ENCODE results near the gene SDHA. TPM values are rescaled to one million over a fixed set of nuclear protein-coding genes. Genes with fewer than 3 reads are reported as not detected.
"Not testable (repeated sequence)": the region's sequence is repeated elsewhere in the genome, so short reads cannot be mapped to it uniquely, and the experiment has no call there.

The SDHA gene
- total RNA-seq, 1 donor from 2014 or later = 233 TPM

GRCh38 chr5:257148-257547, 39.0 kb downstream of the SDHA start:
- DNase-seq (ENCODE audit: low read depth) = no peak

GRCh38 chr5:263275-263974, 45.3 kb downstream of the SDHA start:
- peak; percentile 95 for DNase-seq (ENCODE audit: low read depth)

DNA sequence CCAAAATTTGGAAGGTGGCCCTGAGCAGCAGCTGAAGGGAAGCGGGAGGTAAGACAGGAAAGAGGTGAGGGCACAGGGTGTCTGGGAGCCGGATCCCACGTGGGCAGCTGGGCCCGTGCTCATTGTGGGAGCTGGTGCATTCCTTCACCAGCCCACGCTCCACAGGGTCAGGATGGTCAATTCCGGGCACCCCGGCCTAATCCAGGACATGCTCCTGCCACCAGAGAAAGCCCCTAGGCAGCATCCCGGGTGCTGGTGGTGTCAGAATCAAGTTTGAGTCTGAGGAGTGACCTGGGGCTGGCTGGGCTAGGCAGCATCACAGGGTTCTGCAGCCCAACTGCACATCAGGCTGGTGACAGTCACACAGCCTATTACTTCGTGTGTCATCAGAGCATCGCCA, 46.2 kb downstream of the SDHA start:
- no peak for DNase-seq (ENCODE audit: low read depth)

DNA sequence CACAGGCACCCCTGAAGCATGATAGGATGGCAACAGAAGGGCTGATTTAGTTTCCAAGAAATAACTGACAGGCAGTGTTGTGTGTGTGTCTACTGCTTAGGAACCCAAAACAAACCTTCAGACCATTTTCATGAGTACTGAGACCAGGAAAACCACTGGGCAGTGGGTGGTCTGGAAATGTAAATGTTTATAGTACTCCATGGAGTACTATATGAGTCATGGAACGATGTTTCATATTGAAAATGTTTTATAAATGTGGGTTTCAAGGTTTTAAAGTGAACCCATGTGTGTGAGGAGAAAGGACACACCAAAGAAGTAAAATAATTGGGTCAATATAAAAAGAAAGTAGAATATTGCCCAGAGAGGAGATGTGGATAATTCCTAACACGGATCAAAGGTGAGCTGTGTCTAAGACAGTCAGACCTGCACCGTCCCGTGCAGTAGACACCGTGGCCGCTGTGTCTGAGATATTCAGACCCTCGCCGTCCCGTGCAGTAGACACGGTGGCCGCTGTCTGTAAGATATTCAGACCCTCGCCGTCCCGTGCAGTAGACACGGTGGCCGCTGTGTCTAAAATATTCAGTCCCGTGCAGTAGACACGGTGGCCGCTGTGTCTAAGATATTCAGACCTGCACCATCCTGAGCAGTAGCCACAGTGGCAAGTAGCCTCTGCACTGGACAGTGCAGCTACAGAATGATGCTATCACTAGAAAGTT, 48.3 kb downstream of the SDHA start:
- not testable (repeated sequence) for DNase-seq (ENCODE audit: low read depth)

DNA sequence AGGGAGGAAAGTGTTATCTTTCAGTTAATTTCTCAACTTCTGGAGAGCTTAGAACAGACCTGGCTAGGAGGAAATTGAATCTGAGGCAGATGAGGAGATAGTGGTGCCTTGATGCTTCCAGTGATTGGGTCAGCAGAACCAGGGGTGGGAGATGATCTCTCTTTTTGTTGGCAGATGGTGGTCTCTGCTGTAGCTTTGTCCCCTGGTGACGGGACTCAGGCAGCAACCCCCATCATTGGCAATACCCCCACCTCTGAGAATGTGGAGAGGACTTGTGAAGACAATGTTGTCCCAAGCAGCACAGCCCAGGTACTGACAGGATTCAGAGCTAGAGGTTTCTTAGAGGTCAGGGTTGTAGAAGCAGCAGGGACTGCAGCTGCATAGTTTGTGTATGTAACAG, 49.6 kb downstream of the SDHA start:
- no peak for DNase-seq (ENCODE audit: low read depth)

- no peak for DNase-seq (ENCODE audit: low read depth)
Measured at GRCh38 chr5:270340-270739, 52.2 kb downstream of the SDHA start.

DNA sequence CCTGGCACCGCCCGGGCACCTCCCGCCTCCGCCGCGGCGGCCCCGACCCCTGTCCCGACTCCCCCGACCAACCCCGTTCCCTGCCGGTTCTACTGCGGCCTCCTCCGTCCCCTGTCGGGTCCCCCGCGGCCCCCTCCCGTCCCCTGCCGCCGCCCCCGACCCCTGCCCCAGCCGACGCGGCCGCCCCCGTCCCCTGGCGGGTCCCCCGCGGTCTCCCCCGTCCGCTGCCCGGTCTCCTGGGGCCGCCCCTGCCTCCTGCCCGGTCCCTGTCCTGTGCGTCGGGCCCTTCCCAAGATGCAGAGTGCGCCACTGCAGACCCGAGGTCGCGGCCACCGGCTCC, 53.7 kb downstream of the SDHA start:
- not testable (repeated sequence) for DNase-seq (ENCODE audit: low read depth)

- not testable (repeated sequence) for DNase-seq (ENCODE audit: low read depth)
Measured at GRCh38 chr5:273091-273490, 55.0 kb downstream of the SDHA start.

DNA sequence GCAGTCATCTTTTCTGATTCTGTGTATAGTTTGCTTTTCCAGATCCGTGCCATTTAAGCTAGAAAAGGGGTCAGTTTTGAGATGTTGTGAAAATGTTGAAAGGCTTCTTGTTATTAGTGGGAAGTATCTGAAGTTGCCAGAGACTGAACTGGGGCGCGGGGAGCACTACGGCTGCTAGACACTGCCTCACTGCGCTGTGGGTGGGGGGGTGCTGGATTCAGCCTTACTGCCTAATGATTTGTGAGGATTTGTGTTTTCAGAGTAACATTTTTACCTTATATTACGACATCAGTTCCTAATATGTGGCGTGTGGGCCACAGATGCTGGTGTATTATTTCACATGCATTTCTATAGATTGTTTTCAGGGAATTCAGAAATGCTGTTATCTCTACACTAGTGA, 55.4 kb downstream of the SDHA start:
- not testable (repeated sequence) for DNase-seq (ENCODE audit: low read depth)

GRCh38 chr5:274346-274745, 56.2 kb downstream of the SDHA start:
- not testable (repeated sequence) for DNase-seq (ENCODE audit: low read depth)

DNA sequence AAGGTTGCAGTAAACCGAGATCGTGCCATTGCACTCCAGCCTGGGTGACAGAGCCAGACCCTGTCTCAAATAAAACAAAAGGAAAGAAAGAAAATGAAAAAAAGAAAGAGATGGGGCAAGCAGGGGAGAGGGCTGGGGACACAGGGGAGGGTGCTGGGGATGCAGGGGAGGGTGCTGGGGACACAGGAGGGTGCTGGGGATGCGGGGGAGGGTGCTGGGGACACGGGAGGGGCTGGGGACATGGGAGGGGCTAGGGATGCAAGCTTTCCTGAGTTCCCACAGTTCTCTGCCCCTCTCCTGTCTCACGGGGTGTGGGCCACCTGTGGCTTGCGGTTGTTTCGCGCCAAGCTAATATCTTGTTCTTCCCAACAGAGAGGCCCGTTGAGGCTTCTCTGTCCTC, 60.5 kb downstream of the SDHA start:
- no peak for DNase-seq (ENCODE audit: low read depth)

GRCh38 chr5:279051-279665, 61.0 kb downstream of the SDHA start:
- DNase-seq (ENCODE audit: low read depth) = not testable (repeated sequence)

DNA sequence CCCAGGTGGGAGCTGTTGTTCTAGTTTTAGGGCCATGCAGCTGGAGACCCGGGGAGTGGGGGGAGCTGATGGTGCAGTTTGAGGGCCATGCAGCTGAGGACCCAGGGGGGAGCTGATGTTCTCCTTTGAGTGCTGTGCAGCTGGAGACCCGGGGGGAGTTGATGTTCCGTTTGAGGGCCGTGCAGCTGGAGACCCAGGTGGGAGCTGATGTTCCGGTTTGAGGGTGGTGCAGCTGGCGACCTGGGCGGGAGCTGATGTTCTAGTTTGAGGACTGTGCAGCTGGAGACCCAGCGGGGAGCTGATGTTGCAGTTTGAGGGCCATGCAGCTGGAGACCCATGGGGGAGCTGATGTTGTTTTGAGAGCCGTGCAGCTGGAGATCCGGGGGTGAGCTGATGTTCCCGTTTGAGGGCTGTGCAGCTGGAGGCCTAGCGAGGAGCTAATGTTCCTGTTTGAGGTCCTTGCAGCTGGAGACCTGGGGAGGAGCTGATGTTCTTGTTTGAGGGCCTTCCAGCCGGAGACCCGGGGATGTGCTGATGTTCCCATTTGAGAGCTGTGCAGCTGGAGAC, 68.0 kb downstream of the SDHA start:
- no peak for DNase-seq (ENCODE audit: low read depth)

DNA sequence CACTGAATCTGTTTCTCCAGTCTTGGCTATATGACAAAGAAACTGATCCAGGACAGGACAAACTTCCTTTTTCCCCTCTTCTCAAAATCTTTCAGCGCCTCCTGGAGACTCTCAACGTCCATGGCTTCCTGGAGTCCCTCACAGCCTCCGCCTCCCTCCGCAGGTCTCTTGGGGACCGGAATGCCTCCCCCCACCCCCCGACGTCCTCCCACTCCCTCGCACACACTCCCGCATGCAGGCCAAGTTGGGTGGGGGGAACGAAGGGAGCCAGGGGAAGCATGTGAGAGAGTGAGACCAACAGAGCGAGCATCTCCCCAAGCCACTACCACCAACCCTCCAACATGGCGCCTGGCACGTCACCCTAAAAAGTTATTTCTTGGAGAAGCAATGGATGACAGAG, 72.1 kb downstream of the SDHA start:
- not testable (repeated sequence) for DNase-seq (ENCODE audit: low read depth)

DNA sequence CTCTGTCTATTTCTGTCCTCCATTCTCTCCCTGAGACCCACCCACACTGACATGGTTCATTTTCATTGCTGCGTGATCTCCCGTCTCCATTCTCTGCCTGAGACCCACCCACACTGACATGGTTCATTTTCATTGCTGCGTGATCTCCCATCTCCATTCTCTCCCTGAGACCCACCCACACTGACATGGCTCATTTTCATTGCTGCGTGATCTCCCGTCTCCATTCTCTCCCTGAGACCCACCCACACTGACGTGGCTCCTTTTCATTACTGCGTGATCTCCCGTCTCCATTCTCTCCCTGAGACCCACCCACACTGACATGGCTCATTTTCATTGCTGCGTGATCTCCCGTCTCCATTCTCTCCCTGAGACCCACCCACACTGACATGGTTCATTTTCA, 73.2 kb downstream of the SDHA start:
- not testable (repeated sequence) for DNase-seq (ENCODE audit: low read depth)

DNA sequence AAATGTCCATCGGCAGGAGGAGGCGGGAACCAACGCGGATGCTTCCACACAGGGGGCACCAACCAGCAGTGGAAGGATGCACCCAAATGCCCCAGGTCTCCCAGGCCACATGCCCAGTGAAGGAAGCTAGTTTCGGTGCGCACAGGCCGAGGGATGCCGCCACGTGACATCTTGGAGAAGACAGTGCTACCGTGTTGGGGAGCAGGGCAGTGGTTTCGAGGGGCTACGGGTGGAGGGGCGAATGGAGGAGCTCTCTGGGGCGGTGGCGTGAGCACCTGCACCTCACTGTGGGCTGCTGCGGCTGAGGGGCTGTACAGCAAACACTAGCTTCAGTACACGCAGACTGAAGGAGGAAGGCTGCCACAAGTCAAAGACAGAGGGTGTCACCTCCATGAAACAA, 76.7 kb downstream of the SDHA start:
- not testable (repeated sequence) for DNase-seq (ENCODE audit: low read depth)

- DNase-seq (ENCODE audit: low read depth) = not testable (repeated sequence)
Measured at GRCh38 chr5:296207-296606, 78.1 kb downstream of the SDHA start.

DNA sequence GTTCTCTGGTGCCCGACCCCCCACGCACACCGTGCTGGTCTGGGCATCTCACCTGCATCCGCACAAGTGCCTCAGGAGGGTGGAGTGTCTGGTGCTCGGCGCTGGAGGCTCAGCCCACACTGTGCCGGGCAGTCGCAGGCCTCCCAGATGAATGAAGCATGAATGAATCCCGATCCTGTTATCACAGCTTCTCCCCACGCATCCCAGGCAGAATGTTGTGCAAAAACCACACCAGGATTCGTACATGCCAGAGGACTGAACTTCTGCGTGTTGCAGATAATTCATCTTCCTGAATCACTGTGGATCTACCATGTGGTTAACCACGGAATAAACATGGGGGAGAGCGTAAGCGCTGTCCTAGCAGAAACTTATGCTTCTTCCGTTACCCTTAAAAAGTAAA, 78.8 kb downstream of the SDHA start:
- not testable (repeated sequence) for DNase-seq (ENCODE audit: low read depth)

- not testable (repeated sequence) for DNase-seq (ENCODE audit: low read depth)
Measured at GRCh38 chr5:297448-297847, 79.3 kb downstream of the SDHA start.

- not testable (repeated sequence) for DNase-seq (ENCODE audit: low read depth)
Measured at GRCh38 chr5:297991-298736, 80.0 kb downstream of the SDHA start.

DNA sequence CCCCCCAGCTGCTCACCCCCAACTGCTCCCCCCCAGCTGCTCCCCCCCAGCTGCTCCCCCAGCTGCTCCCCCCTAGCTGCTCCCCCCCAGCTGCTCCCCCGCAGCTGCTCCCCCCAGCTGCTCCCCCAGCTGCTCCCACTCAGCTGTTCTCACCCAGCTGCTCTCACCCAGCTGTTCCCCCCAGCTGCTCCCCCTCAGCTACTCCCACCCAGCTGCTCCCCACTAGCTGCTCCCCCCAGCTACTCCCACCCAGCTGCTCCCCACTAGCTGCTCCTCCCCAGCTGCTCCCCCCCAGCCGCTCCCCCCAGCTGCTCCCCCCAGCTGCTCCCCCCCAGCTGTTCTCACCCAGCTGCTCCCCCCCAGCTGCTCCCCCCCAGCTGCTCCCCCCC, 80.6 kb downstream of the SDHA start:
- no peak for DNase-seq (ENCODE audit: low read depth)

- not testable (repeated sequence) for DNase-seq (ENCODE audit: low read depth)
Measured at GRCh38 chr5:299921-300320, 81.8 kb downstream of the SDHA start.

Measured in renal cortical epithelial cell (primary cell).